GM18951 (cell line): ENCODE results near the gene CYP4B1.

Source experiments
- POLR2A ChIP-seq: IDR thresholded peaks from 4 replicates; pipeline ENCODE4 v1.6.1; 2011; ENCODE audit warnings: mild to moderate bottlenecking; ENCODE audit not compliant: insufficient read length, insufficient read depth; ENCODE audit errors: extremely low read depth
- in situ Hi-C: fragments of 300-500 bp; cut with MboI; formaldehyde crosslinking; loops from one replicate; pipeline ENCODE4 v1.12.0; 2022; ENCODE audit warnings: low sequenced_read_pairs, mixed read lengths, inconsistent platforms; ENCODE audit not compliant: unreplicated experiment

Gene CYP4B1

DNA sequence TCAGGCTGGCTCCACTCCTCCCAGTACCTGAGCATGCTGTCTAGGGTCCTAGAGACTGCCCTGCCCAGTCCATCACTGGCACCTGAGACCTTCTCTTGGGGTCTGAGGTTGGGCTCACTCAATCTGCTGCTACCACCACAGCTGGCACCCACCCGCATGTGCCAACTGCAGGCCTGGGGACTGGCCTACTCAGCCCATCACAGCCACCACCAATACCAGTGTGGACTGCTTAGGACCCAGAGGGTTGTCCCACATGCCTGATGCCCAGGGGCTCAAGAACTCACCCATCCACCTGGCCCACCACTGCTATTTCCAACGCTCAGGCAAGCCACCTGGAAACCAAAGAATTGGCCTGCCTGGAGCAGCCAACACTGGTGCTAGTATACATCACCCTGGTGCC lies 63.5 kb downstream of the CYP4B1 start:
- in situ Hi-C loops = no loop called here
- TF ChIP-seq POLR2A = no peak
